ENCODE data around the gene BAZ2B. TPM values are rescaled to one million over a fixed set of nuclear protein-coding genes. Genes with fewer than 3 reads are reported as not detected.

Gene BAZ2B
- total and polyA plus RNA-seq, 9 of the 15 experiments (the other 6 are each of a cell fraction or from before 2014, with no cell fraction given), result 7.5 to 38.6 (median 19.8) TPM

GRCh38 chr2:159300586-159300985, 315.8 kb downstream of the BAZ2B start:
- DNase-seq (ENCODE audit: extremely low read depth in 1 of 4, low spot score in 3 of 4) (no peak), FAIRE-seq (no peak), ATAC-seq (peak; percentile 56; the same call in 2 of the 3 replicates)
- ChIA-PET CTCF (ENCODE audit: low intra/inter-chr PET ratio) (no interaction called here), POLR2A (interaction anchor here (1.0 kb wide), 1 partner anchor 13 kb away, joined by 3 read pairs; no protein-coding TSS in a partner anchor)
- TF ChIP-seq ZNF586 (CRISPR knock-in tag; conservative IDR thresholded peaks at IDR 0.05), result no peak
- no peak for TF ChIP-seq KLF1 (tag; IDR thresholded peaks at IDR 0.05)
- no peak for TF ChIP-seq MAFG (tag; conservative IDR thresholded peaks at IDR 0.05)
- TF ChIP-seq PYGO2 (tag; IDR thresholded peaks at IDR 0.05), result no peak
- TF ChIP-seq, protein P1, sequence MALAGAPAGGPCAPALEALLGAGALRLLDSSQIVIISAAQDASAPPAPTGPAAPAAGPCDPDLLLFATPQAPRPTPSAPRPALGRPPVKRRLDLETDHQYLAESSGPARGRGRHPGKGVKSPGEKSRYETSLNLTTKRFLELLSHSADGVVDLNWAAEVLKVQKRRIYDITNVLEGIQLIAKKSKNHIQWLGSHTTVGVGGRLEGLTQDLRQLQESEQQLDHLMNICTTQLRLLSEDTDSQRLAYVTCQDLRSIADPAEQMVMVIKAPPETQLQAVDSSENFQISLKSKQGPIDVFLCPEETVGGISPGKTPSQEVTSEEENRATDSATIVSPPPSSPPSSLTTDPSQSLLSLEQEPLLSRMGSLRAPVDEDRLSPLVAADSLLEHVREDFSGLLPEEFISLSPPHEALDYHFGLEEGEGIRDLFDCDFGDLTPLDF (CRISPR knock-in tag; IDR thresholded peaks at IDR 0.05), result no peak
- no peak for TF ChIP-seq BRD9 (IDR thresholded peaks at IDR 0.05; ENCODE audit: low read depth, partially characterized antibody)
- no peak for TF ChIP-seq KDM4B (IDR thresholded peaks at IDR 0.05; ENCODE audit: borderline replicate concordance in 2 of 2, low read depth in 1 of 2)
- no peak for TF ChIP-seq ZNF384 (IDR thresholded peaks at IDR 0.05; ENCODE audit: low read depth, low read length)
- no peak for TF ChIP-seq ZEB2 (IDR thresholded peaks at IDR 0.05)
- TF ChIP-seq CBX1 (IDR thresholded peaks at IDR 0.05; ENCODE audit: low read depth), result no peak
- no TSS peak for BruUV-seq (replicated peaks)
- Histone ChIP-seq H3K9me1 (ENCODE audit: control insufficient read depth, insufficient read depth, low read length) (no peaks in the 10 kb centered on the region), H3K36me3 (ENCODE audit: control insufficient read depth, insufficient read depth, low read length) (no peaks in the 10 kb centered on the region), H3K4me3 (no peak overlapping the region), H3K79me2 (ENCODE audit: control insufficient read depth, insufficient read depth, low read length) (no peaks in the 10 kb centered on the region), H3K9me3 (replicated peaks; ENCODE audit: control insufficient read depth, insufficient read depth, low read depth, low read length) (no peaks in the 10 kb centered on the region), H3K4me1 (replicated peaks in 1 of 2; ENCODE audit: control insufficient read depth in 2 of 2, insufficient read depth in 2 of 2, low read length in 2 of 2) (no peaks in the 10 kb centered on the region), H2AFZ (ENCODE audit: low read depth, low read length) (peak overlapping the region; percentile 49), H3K27ac (ENCODE audit: extremely low read depth, low read depth, low read length) (no peak overlapping the region), H4K20me1 (replicated peaks; ENCODE audit: control insufficient read depth, insufficient read depth, low read length) (no peaks in the 10 kb centered on the region), H3K27me3 (ENCODE audit: control insufficient read depth in 2 of 2, insufficient read depth in 2 of 2, low read length in 2 of 2) (no peaks in the 10 kb centered on the region), H3K4me2 (ENCODE audit: insufficient read depth, low read length) (no peak overlapping the region), H3K9ac (ENCODE audit: insufficient read depth in 1 of 2, low read depth in 2 of 2, low read length in 2 of 2) (no peak overlapping the region)
- intact Hi-C loops (cut with micrococcal nuclease) (no loop called here), in situ Hi-C loops (cut with MboI) (no loop called here)
- 7% methylated on average over 3 of the region's 3 CpGs for WGBS (ENCODE audit: insufficient coverage, low coverage, missing lambda C conversion rate)

Data from K562 (cell line).